GM12874 (cell line): ENCODE measurements around the gene EXOC3L4.

Source experiments
- TF ChIP-seq, protein P1 (sequence below): IDR thresholded peaks from 2 replicates; pipeline ENCODE4 v1.5.1; 2011; ENCODE audit warnings: low read depth, mild to moderate bottlenecking, control low read depth, low read length, moderate library complexity; ENCODE audit not compliant: insufficient read depth

Gene EXOC3L4

DNA sequence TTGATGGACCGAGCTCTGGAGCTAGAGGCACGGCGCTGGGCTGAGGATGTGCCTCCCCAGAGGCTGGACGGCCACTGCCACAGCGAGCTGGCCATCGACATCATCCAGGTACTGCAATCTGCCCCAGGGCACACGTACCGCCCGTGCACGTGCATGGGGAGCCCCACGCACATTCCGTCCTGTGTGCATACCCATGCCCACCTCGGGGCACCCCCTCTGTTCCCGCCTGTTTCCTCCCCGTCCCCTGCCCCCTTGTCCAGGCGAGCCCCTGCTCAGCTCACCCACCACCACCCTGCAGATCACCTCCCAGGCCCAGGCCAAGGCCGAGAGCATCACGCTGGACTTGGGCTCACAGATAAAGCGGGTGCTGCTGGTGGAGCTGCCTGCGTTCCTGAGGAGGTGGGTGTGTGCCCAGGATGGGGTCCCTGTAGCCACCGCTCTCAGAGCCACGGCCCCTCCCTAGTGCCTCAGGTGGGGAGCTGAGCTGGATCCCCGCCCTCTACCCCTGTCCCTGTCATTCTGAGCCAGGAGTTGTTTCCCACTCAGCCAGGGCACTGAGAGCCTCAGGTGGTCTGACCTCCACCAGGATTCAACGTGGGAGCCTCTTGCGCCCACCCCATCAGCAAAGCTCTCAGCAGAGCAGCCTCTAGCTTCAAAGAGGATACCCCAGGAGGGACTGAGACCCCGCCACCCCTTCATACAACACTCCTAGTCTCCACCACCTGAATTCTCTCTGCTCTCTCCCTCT, 35.7 kb downstream of the EXOC3L4 start:
- TF ChIP-seq, protein P1, sequence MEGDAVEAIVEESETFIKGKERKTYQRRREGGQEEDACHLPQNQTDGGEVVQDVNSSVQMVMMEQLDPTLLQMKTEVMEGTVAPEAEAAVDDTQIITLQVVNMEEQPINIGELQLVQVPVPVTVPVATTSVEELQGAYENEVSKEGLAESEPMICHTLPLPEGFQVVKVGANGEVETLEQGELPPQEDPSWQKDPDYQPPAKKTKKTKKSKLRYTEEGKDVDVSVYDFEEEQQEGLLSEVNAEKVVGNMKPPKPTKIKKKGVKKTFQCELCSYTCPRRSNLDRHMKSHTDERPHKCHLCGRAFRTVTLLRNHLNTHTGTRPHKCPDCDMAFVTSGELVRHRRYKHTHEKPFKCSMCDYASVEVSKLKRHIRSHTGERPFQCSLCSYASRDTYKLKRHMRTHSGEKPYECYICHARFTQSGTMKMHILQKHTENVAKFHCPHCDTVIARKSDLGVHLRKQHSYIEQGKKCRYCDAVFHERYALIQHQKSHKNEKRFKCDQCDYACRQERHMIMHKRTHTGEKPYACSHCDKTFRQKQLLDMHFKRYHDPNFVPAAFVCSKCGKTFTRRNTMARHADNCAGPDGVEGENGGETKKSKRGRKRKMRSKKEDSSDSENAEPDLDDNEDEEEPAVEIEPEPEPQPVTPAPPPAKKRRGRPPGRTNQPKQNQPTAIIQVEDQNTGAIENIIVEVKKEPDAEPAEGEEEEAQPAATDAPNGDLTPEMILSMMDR: no peak

DNA sequence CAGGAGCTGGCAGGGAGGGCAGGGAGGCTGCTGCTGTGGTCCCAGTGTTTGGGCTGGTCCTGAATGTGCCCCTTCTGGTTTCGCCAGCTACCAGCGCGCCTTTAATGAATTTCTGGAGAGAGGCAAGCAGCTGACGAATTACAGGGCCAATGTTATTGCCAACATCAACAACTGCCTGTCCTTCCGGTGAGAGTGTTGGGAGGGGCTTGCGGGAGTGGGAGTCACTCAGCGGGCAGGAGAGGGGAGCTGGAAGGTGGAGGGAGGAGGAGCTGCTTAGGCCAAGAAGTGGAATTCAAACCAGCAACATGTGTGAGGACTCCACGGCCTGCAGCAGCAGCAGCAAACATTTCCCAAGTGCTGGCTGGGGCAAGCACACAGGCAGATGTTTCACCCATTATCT, 36.4 kb downstream of the EXOC3L4 start:
- TF ChIP-seq, protein P1: no peak

- TF ChIP-seq, protein P1: no peak
Measured at GRCh38 chr14:103131580-103131979, 37.1 kb downstream of the EXOC3L4 start.

DNA sequence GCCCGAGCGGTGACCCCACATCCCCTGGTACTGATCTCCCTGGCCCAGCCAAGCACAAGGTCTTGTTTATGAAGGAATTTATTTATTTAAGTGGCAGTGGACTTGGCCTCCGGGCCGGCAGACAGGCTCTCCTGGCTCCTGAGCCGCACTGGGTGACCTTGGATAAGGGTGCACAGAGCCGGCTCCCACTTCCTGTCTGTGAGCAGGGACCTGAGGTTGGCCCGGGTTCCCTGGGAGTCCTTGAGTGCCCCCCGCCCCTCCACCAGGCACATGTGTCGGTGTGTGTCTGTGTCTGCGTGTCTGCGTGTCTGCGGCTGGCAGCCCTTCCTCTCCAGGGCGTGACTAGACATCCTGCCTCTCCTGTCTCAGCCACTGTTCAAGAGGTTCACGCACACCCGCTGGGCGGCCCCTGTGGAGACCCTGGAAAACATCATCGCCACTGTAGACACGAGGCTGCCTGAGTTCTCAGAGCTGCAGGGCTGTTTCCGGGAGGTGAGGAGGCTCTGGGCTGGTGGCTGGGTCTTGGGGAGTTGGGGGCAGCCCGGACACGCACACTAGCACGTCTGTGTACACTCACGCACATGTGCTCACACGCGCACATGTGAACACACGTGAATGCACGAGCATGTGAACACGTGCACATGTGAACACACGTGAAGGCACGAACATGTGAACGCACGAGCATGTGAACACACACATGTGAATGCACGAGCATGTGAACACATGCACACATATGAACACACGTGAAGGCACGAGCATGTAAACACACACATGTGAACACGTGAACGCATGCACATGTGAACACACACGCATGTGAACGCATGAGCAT, 38.1 kb downstream of the EXOC3L4 start:
- TF ChIP-seq, protein P1: no peak

GRCh38 chr14:103133210-103134140, 39.0 kb downstream of the EXOC3L4 start:
- TF ChIP-seq, protein P1: no peak

GRCh38 chr14:103134405-103134804, 39.9 kb downstream of the EXOC3L4 start:
- TF ChIP-seq, protein P1: no peak

DNA sequence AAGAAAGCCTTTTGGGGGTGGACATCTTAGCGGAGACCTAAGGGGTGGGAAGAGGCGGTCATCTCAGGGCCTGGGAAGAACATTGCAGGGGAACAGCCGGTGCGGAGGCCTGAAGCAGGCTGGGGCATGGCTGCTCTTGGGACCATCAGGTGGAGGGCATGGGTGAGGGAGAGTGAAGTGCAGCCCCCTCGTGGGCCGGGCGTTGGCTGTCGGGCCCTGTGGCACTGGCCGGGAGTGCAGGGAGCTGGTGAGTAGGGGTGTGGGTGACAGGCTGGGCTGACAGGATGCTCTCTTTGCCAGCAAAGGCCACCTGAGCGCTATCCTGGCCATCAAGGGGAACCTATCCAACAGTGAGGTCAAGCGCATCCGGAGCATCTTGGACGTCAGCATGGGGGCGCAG, 40.4 kb downstream of the EXOC3L4 start:
- TF ChIP-seq, protein P1: no peak
